GM18867 (cell line): ENCODE measurements around the gene KLK7.
"Not testable (repeated sequence)": the region's sequence is repeated elsewhere in the genome, so short reads cannot be mapped to it uniquely, and the experiment has no call there.

Source experiments
- ATAC-seq: cut with Tn5 transposase; IDR thresholded peaks from one replicate; pipeline ENCODE4 v1.9.1; 2021; ENCODE audit warnings: mild to moderate bottlenecking, moderate library complexity; ENCODE audit not compliant: unreplicated experiment

Gene KLK7

GRCh38 chr19:50978772-50979390 is 4.8 kb downstream of the KLK7 start:
- no peak for ATAC-seq

- ATAC-seq, result no peak
Measured at GRCh38 chr19:50977626-50978025, 6.1 kb downstream of the KLK7 start.

GRCh38 chr19:50975766-50976165 is 8.0 kb downstream of the KLK7 start:
- ATAC-seq, result no peak

- ATAC-seq, result no peak
Measured at GRCh38 chr19:50974702-50975556, 8.8 kb downstream of the KLK7 start.

- no peak for ATAC-seq
Measured at GRCh38 chr19:50972795-50973376, 10.8 kb downstream of the KLK7 start.

GRCh38 chr19:50969810-50970209 is 13.9 kb downstream of the KLK7 start:
- not testable (repeated sequence) for ATAC-seq

GRCh38 chr19:50969413-50969760 is 14.3 kb downstream of the KLK7 start, which contains the start of gene KLK6:
Gene KLK6, minus strand, starts transcription at chr19:50969591. Its CDS starts 1,487 bp downstream, at chr19:50968104.
- ATAC-seq, result no peak

- no peak for ATAC-seq
Measured at GRCh38 chr19:50968716-50969412, 14.9 kb downstream of the KLK7 start.

GRCh38 chr19:50967929-50968715 is 15.6 kb downstream of the KLK7 start:
- no peak for ATAC-seq

- no peak for ATAC-seq
Measured at GRCh38 chr19:50964266-50964665, 19.5 kb downstream of the KLK7 start.

- no peak for ATAC-seq
Measured at GRCh38 chr19:50963381-50963780, 20.3 kb downstream of the KLK7 start.

GRCh38 chr19:50962245-50962644 is 21.5 kb downstream of the KLK7 start:
- ATAC-seq, result no peak

GRCh38 chr19:50959731-50960500 is 23.8 kb downstream of the KLK7 start:
- ATAC-seq, result no peak

GRCh38 chr19:50957587-50957986 is 26.1 kb downstream of the KLK7 start:
- ATAC-seq, result no peak

- ATAC-seq, result no peak
Measured at GRCh38 chr19:50952910-50953309, 30.8 kb downstream of the KLK7 start, which contains the start of gene KLK5. Gene KLK5, minus strand, starts transcription at chr19:50953038. Its CDS starts 381 bp downstream, at chr19:50952657.

- ATAC-seq, result no peak
Measured at GRCh38 chr19:50949861-50950260, 33.9 kb downstream of the KLK7 start.

- no peak for ATAC-seq
Measured at GRCh38 chr19:50947123-50947522, 36.6 kb downstream of the KLK7 start.

- no peak for ATAC-seq
Measured at GRCh38 chr19:50944795-50945194, 38.9 kb downstream of the KLK7 start.

- no peak for ATAC-seq
Measured at GRCh38 chr19:50943074-50943828, 40.5 kb downstream of the KLK7 start.
